Fibroblast of the conjunctiva (primary cell): Measurements from ENCODE around the gene BASP1.
"Not testable (repeated sequence)": the region's sequence is repeated elsewhere in the genome, so short reads cannot be mapped to it uniquely, and the experiment has no call there.

Experiments
- DNase-seq: peaks from one replicate; pipeline ENCODE4 v3.0.0-alpha.2; 2010; ENCODE audit warnings: low read depth

The BASP1 gene

DNA sequence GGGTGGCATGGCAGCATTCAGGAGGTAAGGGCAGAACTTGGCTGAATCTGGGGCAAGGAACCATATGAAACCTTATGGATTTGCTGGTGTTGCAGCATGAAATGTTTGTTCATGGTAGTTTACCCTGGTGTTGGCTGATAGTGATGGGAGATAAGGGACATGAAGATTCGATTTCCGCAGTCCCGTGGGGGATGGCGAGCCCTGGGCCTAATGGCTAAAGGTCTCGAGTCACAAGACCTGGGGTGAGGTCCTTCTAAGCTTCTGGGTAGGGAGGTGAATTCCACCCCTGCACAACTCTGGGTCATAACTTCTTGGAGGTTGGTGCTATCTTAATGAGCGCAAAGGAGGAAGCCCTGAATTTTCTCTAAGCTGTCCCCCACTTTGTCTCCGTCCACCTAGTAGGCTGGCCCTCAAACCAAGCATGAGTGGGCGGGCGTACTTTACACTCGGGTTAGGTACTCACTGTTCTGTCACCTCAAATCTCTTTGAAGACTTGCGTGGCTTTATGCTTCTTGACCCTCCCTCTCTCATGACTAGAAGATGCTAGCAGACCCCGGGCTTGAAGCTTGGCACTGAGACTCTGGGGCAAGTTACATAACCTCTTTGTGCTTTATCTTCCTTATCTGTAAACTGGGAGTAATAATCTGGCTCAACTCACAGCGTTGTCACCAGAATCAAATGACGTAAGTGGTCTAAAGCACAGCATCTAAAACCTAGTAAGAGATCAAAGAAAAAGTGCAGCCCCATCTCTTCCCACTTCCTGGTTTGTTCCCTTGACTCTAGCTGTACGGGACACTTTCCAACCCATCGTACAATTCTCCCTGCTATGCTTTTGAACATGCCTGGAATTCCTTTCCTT, 72.5 kb downstream of the BASP1 start:
- no peak for DNase-seq

DNA sequence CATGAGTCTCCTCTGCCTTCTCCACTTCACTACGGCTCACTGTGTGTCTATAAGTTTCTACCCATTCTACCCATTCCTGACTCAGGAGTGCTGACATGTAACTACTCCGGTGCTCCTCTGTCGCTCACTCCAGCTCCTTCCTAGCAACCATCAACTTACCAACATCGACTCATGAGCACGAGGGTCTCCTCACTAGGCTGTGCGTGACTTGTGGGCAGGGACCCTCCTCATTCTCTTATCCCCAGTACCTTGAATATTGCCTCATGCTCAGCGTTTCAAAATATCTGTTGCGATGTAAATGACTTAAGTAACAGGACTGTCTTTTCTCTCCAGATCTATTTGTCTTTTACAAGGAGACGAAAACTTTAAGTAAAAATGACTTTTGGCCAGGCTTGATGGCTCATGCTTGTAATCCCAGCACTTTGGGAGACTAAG, 73.1 kb downstream of the BASP1 start:
- DNase-seq, result no peak

DNA sequence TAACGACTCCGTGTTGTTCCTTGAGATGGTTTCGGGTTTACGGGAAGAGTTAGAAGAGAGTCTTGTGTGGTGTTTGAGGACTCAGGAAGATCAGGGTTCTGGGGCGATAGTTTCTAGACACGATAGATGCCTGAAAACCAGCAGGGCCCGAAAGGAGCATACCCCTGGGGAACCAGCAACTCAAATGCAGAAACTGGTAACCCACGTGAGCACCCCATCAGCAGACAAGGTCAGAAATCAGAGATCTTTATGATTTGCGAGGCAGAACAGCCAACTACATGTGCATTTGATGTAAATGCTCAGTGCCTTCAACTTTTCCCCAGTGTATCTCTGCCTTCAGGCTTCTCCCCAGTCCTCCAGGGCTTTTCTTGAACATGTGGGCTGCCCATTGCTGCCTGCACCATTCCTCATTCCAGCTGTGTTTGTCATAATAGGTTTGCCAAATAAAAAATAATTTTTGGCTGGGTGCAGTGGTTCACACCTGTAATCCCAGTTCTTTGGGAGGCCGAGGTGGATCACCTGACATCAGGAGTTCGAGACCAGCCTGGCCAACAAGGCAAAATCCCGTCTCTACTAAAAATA, 75.1 kb downstream of the BASP1 start:
- no peak for DNase-seq

DNA sequence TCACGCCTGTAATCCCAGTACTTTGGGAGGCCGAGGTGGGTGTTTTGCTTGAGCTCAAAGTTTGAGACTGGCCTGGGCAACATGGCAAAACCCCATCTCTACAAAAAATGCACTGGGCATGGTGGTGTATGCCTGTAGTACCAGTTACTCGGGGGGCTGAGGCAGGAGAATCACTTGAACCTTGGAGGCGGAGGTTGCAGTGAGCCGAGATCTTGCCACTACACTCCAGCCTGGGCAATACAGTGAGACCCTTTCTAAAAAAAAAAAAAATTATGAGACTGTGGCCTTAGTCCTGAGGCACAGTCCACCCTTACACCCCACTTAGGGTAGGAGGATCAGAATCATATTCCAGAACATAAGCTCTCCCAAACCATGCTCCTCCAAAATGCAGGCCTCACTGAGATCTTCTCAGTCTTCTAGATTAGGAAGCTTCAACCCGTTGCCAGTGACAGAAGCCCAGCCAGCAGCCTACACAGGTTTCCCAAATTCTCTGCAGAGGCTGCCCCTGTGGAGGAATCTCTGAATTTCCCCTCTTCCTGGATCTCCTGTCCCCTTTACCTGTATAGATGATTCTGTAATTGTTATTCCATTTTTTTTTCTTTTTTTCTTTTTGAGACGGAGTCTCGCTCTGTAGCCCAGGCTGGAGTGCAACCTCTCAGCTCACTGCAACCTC, 77.3 kb downstream of the BASP1 start:
- DNase-seq, result no peak

DNA sequence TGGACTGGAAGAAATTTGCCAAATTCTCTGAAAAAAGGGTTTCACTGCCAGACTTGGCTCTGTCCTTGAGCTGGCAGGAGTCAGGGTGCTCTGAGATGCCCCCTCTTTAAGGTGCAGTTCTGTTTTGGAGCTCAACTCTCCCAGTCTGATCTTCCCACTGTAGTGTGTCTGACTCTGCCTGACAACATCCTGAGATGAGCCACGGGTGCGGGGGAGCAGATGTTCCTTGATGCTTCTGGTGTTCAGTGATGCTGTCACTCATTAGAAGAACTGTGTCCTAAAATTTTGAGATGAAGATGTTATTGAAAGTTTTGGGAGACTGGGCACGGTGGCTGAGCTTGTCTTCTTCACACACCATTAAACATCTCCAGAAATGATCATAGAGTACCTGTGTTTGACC, 78.2 kb downstream of the BASP1 start:
- DNase-seq, result no peak

DNA sequence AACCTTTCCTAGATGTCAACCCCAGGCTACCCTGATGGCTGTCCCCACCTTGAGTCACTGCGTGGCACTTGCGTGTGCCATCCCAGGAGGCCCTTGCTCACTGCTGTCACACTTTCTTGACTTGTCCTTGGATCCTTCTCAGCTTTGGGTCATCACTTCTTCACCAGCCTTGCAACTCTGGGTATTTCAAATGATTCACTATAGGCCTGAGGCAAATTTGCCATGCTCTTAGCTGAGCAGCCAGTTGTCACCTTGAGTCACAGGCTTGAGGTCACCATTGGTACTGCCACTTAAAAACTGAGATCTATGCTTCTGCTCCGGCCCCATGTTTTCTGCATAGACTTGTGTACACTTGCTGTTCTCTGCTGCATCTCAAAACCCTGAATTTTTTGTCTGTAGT, 84.7 kb downstream of the BASP1 start:
- no peak for DNase-seq

DNA sequence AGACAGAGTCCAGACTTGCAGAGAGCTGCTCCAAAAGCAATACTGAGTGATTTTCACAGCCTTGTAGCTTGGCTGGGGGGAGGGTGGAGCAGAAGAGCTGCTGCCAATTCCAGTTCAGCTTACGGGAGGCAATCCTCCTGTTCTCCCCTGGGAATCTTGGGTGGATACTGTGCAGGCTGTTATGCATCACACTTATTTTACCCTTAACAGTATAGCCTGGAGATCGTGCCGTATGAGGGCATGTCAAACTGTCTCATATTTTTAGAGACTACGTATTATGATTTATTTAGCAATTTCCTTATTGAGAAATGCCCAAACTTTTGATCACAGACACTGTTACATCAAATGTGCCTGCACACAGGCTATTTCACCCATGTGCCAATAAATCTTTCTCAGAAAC, 85.2 kb downstream of the BASP1 start:
- DNase-seq, result peak; percentile 89

DNA sequence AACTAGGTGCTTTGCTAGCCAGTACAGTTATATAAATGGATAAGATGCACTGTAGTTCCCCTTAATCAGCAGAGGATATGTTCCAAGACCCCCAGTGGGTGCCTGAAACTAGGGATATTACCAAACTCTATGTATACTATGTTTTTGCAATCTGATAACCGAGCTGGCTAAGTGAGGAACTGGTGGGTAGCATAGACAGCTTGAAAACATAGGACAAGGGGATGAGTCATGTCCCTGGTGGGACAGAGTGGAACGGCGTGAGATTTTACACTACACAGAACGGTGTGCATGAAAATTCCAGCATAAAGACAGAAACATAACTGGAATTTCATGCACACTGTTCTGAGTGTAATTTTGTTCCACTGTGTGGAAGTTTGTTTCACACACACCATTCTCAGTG, 86.9 kb downstream of the BASP1 start:
- DNase-seq, result peak; percentile 9

DNA sequence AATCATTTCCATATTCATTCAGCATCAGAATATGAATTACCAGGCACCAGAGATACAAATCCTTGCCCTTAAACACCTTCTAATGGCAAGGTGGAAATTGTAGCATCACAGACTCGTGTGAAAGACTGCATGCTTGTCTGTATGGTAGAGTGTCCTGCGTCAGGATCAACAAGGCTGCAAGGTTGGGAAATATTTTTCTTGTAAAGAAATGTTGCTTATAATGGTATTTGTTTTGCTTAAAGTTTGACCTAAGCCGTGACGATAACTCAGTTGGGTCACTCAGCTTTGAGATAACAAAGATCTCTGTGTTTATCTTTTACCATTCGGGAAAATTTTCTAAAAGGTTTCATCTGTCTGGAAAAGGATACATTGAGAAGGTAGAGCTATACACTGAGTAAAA, 87.6 kb downstream of the BASP1 start:
- no peak for DNase-seq

DNA sequence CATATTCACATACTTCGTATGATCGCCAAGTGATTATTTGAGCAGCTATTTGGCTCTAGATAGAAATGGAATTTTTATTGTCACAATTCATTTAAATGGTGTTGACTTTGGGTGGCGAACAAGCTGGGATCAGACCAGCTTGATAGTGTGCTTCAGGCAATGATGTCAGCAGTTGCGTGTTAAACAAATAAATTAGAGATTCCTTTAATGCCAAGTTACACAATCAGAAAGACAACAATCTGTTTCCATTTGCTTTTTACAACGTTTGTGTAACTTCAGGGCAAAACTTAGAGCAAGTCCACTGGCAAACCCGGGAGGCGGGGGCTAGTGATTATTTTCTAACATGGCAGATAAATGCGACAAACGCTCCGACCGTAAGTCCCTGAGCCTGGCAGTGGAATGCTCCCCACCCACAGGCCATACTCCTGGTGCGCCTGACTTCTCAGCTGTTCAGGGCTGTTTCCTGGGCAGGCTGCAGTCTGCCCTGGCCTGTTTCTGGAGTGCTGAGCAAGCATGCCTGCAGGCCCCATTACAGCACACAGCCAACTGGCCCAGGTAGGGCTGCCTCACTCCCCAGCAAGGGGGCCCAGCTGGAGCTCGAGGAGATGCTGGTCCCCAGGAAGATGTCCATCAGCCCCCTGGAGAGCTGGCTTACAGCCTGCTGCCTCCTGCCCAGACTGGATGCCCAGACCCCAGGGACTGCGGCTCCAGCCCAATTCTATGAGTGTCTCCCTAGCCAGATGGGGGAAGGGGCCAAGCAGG, 88.7 kb downstream of the BASP1 start:
- DNase-seq, result peak; percentile 59

DNA sequence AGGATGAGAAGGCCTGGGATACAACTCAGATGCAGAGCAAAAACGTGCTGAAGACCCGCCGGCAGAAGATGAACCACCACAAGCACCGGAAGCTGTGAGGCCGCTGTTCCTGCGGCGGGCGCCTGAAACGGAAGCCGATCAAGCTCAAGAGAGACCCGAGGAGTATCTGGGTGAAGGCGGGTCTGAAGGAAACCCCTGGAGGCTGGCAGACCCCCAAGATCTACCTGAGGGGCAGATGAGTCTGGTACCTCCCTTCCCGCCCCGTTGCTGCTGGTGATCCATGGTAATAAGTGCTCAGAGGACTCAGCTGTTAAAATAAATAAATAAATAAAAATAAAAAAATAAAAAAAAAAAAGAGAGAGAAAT, 89.3 kb downstream of the BASP1 start:
- DNase-seq, result no peak

DNA sequence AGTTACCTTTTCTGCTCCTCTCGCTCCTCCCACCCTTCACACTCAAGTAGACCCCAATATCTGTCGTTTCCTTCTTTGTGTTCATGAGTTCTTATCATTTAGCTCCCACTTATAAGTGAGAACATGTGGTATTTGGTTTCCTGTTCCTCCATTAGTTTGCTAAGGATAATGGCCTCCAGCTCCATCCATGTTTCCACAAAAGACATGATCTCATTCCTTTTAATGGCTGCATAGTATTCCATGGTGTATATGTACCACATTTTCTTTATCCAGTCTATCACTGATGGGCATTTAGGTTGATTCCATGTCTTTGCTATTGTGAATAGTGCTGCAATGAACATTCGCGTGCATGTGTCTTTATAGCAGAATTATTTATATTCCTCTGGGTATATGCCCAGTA, 90.0 kb downstream of the BASP1 start:
- DNase-seq, result not testable (repeated sequence)

DNA sequence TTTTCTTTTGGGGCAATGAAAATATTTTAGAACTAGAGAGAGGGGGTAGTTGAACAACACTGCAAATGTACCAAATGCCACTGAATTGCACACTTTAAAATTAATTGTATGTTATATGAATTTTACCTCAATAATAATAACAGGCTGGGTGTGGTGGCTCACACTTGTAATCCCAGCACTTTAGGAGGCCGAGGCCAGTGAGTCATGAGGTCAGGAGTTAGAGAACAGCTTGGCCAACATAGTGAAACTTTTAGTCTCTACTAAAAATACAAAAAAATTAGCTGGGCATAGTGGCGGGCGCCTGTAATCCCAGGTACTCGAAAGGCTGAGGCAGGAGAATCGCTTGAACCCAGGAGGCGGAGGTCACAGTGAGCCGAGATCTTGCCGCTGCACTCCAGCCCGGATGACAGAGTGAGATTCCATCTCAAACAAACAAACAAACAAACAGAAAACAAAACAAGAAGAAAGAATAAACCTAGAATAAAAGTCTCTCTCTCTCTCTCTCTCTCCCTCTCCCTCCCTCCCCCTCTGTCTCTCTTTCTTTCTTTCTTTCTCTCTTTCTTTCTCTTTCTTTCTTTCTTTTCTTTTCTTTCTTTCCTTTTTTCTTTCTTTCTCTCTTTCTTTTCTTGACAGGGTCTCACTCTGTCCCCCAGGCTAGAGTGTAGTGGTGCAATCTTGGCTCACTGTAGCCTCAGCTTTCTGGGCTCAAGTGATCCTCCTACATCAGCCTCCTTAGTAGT, 91.1 kb downstream of the BASP1 start:
- no peak for DNase-seq

DNA sequence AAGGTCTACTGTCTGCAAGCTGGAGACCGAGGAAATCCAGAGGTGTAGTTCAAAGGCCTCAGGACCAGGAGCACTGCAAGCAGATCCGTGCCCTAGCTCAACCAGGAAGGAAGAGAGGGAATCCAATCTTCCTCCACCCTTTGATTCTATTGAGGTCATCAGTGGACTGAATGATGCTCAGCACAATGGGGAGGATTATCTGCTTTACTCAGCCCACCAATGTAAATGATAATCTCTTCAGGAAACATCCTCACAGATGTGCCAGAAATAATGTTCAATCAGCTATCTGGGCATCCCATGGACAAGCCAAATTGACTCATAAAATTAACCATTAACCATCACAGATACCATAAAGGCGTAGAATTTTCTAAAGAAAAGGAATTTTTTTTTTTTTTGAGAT, 92.0 kb downstream of the BASP1 start:
- no peak for DNase-seq

DNA sequence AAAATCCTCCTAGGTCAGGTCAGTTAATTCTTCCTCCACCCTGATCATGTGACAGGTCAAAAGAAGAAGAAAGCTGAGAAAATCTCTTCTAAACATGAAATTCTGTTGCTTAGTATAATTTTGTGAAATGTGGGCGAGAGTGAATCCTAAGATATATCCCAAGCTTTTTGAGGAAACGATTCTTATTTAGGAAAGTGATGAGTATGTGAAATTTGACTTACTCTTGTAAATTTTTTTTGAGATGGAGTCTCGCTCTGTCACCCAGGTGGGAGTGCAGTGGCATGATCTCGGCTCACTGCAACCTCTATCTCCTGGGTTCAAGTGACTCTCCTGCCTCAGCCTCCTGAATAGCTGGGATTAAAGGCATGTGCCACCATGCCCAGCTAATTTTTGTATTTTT, 93.1 kb downstream of the BASP1 start:
- DNase-seq, result not testable (repeated sequence)

DNA sequence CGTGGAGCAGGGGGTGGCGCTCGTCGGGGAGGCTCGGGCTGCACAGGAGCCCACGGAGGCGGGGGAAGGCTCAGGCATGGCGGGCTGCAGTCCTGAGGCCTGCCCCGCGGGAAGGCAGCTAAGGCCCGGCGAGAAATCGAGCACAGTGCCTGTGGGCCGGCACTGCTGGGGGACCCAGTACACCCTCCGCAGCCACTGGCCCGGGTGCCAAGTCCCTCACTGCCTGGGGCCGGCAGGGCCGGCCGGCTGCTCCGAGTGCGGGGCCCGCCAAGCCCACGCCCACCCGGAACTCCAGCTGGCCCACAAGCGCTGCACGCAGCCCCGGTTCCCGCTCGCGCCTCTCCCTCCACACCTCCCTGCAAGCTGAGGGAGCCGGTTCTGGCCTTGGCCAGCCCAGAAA, 94.4 kb downstream of the BASP1 start:
- not testable (repeated sequence) for DNase-seq

DNA sequence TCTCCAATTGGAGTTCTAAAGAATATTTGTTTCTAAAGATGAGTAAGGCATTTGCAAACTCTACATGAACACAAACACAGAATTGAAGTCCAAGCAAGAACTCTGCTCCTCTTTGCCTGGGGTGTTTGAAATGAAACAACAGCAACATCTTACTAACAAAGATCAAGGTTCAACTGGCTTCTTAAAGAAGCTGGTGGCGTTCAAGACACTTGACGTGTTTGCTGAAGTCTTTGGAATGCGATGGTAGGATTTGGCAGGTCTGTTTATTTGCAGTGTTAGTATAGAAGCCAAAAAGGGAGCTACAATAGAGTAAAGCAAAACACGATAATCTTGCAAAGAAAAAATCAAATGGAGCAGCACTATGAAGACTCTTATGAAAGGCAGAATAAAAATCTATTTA, 94.9 kb downstream of the BASP1 start:
- no peak for DNase-seq

DNA sequence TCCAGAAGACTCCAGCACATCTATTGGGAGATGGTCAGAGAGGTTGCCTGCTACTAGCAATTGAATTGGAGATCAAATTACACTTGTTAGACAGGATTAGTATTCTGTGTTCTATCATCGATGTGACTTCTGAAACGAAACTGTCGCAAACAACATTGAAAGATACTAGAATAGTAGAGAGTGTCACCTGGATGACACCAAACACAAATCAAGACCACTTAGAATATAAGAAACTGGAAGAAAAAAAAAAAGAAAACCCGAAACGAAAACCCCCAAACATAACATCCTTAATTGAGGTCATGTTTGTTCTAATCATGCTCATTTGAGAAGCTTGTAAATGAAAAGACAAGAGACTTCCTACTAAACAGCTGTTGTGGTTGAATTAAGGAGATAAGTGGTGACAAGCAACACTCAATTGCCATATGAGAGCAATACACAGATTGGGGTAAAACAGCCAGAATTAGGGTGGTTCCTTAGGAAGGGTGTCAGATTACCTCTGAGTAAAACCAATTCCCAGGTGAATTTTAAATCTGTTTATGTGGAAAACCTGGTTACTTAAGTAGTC, 97.6 kb downstream of the BASP1 start:
- no peak for DNase-seq

DNA sequence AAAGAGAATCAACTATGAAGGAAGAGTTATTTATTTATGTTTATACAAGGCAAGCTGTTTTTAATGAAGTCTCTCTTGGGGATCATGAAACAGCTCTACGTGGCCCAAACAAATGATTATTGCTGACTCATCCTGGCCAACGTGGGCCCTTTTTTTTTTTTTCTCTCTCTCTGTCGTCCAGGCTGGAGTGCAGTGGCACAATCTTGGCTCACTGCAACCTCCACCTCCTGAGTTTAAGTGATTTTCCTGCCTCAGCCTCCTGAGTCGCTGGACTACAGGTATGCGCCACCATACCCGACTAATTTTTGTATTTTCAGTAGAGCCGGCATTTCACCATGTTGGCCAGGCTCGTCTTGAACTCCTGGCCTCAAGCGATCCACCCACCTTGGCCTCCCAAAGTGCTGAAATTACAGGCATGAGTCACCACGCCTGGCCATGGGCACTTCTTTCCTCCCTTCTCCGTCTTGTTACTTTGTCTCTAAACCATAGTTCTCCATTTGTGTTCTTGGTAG, 98.3 kb downstream of the BASP1 start:
- peak; percentile 59 for DNase-seq

DNA sequence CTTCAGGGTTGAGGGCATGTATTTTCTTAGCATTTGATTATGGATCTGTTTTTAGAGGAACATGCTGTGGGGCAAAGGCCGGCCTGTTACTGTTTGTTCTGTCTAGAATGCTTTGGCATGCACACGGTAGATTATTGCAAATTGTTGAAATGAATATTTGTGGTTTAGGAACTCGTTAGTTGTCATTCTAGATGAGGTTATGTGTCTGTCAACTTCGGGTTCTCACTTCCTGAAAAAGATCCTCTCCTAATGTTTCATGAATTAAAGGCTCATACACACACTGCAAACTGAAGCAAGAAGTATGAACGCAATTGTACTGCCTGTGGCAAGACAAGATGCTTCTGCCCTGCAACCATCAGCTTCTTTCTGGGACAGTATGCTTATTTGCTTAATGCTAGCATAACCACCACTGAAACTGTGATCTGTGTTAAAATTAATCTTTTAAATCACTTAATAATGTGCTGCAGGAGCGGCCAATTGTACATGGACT, 99.6 kb downstream of the BASP1 start:
- peak; percentile 59 for DNase-seq

DNA sequence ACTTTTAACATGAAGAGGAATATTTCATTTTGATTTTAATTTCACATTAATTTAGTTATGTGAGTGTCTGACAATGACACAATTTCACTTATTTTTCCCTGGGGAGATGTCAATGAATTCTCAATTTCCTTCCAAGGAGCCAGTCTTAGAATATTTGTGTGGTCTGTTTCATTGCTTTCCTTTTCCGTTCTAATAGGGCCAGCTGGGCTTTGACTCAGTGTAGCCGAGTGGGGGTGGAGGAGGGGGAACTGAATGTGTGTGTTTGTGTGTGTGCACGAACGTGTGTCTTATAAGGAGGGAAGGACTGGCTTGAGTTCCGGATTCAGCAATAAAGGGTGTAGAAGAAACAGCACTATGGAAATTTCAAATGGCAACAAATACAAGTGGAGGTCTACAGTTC, 100.0 kb downstream of the BASP1 start:
- DNase-seq, result no peak
